Measurements from ENCODE around the gene TBX5. TPM values are rescaled to one million over a fixed set of nuclear protein-coding genes. Genes with fewer than 3 reads are reported as not detected.

TBX5 gene
- total and polyA plus RNA-seq, 8 donors, result 16.8 to 63.0 (median 55.4) TPM

DNA sequence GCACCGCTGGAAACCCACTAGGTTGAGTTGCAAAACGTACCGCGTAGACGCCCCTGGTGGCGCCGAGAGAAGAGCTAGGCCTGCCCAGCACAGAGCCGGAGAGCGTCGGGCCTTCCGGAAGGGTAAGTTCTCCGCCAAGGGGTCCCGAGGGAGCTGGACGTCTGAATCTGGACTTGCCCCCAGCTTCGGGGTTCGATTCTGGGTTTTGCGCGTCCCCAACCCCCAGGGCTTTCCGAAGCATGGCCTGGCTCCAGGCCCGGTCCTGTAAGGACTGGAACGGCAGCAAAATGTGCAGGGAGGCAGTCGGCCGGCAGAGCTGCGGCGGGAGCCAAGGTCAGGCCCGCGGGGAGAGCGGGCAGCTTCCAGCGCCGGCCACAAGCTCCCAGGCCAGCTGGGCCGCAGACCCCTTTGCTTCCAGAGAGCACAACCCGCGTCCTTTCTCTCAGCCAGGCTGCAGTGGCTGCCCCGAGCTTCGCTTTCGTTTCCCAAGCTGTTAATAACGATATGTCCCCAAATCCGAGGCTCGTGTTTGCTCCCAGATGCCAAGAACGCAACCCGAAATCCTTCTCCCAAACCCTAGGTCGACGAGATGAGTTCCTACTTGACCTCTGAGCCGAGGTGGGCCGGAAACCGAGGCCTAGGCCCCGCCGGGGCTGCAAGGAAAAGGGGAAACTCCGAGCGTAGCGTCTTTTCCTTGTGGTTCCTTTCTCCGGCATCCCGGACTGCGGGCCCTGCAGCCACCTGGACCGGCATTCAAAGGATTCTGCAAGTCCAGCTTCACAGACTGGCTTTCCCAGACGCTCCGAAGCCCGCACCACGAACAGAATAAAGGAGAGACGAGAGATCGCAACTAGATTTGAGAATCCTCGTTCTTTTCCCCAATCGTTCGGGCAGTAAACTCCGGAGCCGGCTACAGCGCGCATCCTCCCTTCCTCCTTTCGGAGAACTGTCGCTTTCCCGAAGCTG, 3.2 kb upstream of the TBX5 start:
- Histone ChIP-seq H3K36me3 (no peaks in the 10 kb centered on the region), H3K4me1 (peaks cover 0 to 8% of the 10 kb centered on the region in 2 donors), H3K27me3 (peaks cover 86 to 100% of the 10 kb centered on the region in 2 donors), H3K4me3 (peak overlapping the region; percentile 21 to 37), H3K27ac (peak overlapping the region; percentile 73 to 87), H3K9me3 (no peaks in the 10 kb centered on the region)
- intact Hi-C loops (cut with DNase I), result no loop called here
- ATAC-seq (peak; percentile 32), DNase-seq (peak in 1 of 4 donors; percentile 68)
- TF ChIP-seq, protein P1, sequence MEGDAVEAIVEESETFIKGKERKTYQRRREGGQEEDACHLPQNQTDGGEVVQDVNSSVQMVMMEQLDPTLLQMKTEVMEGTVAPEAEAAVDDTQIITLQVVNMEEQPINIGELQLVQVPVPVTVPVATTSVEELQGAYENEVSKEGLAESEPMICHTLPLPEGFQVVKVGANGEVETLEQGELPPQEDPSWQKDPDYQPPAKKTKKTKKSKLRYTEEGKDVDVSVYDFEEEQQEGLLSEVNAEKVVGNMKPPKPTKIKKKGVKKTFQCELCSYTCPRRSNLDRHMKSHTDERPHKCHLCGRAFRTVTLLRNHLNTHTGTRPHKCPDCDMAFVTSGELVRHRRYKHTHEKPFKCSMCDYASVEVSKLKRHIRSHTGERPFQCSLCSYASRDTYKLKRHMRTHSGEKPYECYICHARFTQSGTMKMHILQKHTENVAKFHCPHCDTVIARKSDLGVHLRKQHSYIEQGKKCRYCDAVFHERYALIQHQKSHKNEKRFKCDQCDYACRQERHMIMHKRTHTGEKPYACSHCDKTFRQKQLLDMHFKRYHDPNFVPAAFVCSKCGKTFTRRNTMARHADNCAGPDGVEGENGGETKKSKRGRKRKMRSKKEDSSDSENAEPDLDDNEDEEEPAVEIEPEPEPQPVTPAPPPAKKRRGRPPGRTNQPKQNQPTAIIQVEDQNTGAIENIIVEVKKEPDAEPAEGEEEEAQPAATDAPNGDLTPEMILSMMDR (IDR thresholded peaks at IDR 0.05), result no peak

DNA sequence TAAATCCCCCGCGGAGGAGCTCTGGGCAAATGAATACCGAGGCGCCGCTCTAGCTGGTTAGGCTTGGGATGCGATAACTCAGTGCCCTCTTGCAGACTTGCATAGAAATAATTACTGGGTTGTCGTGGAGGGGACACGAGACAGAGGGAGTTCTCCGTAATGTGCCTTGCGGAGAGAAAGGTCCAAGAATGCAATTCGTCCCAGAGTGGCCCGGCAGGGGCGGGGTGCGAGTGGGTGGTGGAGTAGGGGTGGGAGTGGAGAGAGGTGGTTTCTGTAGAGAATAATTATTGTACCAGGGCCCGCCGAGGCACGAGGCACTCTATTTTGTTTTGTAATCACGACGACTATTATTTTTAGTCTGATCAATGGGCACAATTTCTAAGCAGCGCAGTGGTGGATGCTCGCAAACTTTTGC, 2.5 kb upstream of the TBX5 start:
- TF ChIP-seq, protein P1 (IDR thresholded peaks at IDR 0.05), result no peak
- Histone ChIP-seq H3K27me3 (peaks cover 83 to 100% of the 10 kb centered on the region in 2 donors), H3K27ac (peak overlapping the region; percentile 73 to 87), H3K9me3 (no peaks in the 10 kb centered on the region), H3K4me1 (peaks cover 0 to 8% of the 10 kb centered on the region in 2 donors), H3K36me3 (no peaks in the 10 kb centered on the region), H3K4me3 (peak overlapping the region; percentile 21 to 37)
- intact Hi-C loops (cut with DNase I), result no loop called here
- ATAC-seq (peak; percentile 3), DNase-seq (no peak)

DNA sequence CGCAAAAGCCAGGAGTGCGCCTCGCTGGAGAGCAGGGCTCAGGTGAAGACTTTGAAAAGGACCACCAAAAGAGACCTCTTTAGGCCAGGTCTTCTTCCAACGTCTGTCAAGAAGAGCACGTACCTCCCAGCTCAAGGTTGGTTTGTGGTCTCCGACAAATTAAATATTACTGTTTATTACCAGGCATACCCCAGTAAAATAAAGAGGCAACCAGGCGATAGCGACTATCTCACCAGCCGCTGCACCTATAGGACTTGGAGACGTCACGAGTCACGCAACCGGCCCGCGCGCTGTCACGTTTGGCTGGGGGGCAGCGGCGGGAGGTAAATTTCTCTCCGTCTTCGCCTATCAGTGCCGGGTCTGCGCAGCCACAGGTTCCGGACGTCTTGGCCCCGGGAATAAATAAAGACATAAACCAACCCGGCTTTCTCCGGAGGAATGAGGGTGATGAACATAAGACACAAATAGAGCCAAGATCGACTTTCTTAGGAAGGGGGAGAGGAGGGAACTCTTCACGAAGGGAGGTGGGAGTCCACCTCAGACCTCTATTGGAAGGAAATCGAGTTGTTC, 2.0 kb upstream of the TBX5 start:
- TF ChIP-seq, protein P1 (IDR thresholded peaks at IDR 0.05), result no peak
- peak overlapping the region; percentile 73 to 87 for H3K27ac ChIP-seq
- H3K4me3 ChIP-seq, result peak overlapping the region; percentile 21 to 37
- H3K36me3 ChIP-seq, result no peaks in the 10 kb centered on the region
- peaks cover 83 to 100% of the 10 kb centered on the region in 2 donors for H3K27me3 ChIP-seq
- intact Hi-C loops (cut with DNase I), result no loop called here
- peaks cover 0 to 8% of the 10 kb centered on the region in 2 donors for H3K4me1 ChIP-seq
- no peak for ATAC-seq
- no peaks in the 10 kb centered on the region for H3K9me3 ChIP-seq
- DNase-seq, result peak in 2 of 4 donors; percentile 62 to 81

DNA sequence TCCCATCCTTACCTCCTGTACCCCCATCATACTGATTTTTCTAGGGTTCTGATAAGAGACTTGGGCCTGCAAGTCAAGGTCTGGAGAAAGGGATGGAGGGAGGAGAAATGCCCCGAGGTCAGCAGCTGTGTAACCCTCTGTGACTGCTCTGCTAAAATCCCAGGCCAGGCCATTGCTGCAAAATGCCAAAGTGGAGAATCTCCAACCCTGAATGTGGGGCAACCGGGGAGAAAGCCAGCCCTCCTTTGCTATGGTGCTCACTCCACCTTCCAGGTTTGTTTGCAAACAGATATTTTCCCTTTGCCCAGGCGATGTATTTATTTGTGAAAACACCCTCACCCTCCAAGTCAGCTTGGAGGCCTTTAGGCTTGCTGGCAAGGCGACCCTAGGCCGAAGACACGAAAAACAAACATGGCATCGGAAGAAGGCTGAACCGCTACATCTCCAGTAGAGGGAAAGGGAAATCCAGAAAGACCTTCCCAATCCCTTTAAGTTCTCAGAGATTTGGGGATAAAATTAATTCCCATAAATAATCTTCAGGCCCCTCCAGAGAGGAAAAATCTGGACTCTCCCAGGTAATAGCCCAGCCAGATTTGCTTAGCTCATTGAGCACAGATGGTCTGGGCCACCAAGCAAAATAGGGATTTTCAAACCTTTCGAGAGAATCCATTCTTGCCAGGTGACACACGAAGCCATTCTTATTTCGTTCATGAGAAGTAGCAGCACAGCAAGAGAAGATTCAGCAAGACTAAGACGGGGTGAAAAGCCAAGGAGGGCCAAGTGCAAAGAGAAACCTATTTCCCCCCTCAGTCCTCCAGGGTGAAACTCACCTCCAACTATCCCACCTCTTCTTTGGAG, 1.3 kb upstream of the TBX5 start:
- H3K27ac ChIP-seq, result peak overlapping the region; percentile 73 to 87
- peaks cover 0 to 8% of the 10 kb centered on the region in 2 donors for H3K4me1 ChIP-seq
- TF ChIP-seq, protein P1 (IDR thresholded peaks at IDR 0.05), result no peak
- peak overlapping the region; percentile 21 to 37 for H3K4me3 ChIP-seq
- DNase-seq (no peak), ATAC-seq (no peak)
- H3K9me3 ChIP-seq, result no peaks in the 10 kb centered on the region
- H3K36me3 ChIP-seq, result no peaks in the 10 kb centered on the region
- intact Hi-C loops (cut with DNase I), result no loop called here
- peaks cover 82 to 100% of the 10 kb centered on the region in 2 donors for H3K27me3 ChIP-seq
